Stimulated activated CD8-positive, alpha-beta memory T cell treated with anti-CD3 and anti-CD28 coated beads, Interleukin-2, amount 100 ng/mL, for 48 hours (primary cell): ENCODE data around the gene SEMA7A.

Source experiments
- DNase-seq, 2 donors: peaks; one replicate each; pipeline ENCODE4 v3.0.0-alpha.2; 2020; ENCODE audit warnings: low read depth in 2 of 2

SEMA7A gene

DNA sequence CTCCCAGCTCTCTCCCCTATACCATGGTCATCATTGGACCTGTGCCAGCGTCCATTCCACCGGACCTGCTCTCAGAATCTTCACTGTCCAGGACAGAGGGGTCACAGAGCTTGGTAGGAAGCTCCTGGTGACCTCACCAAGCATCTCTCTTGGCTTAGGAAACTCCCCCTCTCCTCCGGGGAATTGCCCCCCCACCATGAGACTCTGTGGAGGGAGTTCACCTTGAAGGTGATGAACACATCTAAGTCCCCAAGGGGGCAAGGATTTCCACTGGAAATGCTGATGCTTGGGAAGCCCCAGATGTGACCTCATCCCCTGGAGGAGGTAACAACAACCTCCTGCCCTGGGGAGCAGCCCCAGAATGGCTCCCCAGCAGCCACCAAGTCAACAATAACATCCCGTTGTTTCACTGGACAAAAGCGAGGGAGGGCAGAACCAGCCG is 3.2 kb downstream of the SEMA7A start:
- no peak for DNase-seq

DNA sequence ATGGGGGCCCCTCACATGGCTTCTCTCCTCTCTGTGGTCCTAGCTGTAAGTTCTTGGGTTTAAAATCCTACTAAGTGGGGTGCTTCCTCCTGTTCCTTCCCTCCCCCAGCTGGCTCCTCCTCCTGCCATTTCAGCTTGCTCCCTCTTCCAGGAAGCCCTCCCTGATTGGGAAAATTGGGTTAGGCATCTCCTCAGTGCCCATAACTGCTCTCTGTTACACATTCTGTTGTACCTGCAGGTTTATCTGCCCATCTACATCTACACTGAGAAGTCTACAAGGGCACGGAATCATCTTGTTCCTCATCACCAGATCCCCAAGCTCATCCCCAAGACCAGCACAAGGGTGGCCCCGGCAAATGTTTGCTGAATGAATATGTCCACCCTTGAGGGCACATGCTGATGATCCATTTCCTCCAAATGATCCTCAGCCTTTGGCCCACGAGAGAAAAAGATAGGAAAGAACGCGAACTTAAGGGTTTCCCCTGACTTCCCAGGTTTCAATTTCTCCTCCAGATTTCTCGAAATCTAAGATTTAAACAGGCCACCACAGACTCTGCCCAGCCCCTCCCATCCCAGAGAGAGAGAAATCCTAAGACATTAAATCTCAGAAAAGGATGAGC is 3.9 kb downstream of the SEMA7A start:
- no peak for DNase-seq

DNA sequence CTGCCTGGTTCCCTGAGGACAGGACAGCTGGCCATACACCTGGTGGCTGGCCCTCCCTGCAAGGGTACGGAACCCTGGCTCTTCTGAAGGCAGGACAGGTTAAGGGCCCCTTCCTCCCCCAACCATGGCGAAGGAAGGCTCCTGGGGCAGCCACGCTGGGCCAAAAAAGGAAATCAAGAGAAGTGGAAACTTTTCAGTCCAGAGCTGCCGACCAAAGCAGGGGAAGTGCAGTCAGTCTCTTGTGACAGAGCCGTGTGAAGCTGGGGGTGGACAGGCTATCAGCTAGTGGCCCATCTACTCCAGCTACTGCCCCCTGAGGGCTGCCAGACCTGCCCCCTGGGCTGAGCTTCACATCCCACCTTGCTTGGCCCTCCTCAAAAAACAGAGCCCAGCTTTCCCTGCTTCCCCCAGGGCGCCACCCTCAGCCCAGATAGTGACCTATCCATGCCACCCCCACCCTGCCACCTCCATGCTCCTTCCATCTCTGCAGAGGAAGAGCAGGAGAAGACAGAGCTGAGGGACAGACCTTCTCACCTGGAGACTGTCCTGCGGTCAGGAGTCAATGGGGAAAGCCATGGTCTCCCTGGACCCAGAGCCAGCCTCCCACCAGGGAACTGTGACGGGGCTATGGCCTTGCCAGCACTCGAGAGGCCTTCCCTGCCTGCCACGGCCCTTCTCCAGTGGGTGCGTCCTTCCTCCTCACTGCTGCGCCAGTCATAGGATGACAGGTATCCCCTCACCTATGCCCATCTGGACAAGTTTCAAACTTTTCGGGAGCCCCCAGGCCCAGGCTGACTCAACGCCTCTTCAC is 4.6 kb downstream of the SEMA7A start:
- no peak for DNase-seq

DNA sequence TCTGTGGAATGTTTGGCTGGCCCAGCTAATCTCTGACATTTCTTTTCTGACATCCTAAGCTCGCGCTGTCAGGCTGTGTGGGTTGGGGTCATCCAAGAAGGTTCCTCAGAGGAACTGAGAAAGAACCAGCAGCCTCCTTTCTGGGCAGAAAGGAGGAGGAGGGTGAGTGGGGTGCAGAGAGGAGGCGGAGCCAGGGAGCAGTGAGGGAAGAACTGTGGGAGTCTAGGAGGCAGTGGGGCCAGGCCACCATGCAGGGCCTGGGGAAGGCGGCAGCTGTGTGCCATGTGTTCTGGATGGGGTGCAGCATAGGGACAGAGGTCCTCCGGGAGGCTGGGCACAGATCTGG is 5.3 kb downstream of the SEMA7A start:
- no peak for DNase-seq

DNA sequence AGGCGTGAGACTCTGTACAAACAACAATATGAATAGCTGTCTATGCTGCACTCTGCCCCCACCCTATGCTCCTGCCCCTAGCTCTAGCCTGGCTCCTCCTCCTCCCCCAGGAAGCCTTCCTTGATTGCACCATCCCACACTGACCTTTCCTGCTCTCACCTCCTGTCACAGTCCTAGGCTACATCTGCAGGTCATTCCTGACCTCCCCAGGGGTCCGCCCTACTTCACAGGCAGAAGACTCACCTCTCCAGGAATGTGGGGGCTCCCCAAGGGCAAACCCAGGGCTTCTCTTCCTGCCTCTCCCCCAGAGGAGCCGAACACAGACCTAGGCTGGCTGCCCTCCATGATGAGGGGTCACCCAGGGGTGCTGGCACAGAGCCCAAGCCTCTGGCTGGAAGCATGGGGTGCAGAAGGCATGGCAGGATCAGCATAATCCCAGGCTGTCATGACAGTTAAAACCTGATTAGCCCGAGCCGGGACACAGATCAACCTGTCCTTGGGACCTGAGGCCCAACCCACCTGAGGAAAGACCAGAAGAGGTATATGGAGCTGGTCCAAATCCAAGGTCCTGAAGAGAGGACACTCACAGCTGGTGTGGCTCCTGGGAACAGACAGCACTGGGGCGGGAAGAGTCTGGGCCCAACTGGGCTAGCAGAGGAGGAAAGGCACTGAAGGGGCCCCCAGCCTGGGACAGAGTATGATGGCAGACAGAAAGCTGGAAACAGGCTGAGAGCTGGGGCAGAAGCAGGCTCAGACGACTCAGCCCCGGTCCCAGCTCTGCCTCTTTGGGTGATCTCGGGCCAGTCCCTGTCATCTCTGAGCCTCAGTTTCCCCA is 5.9 kb downstream of the SEMA7A start:
- no peak for DNase-seq

DNA sequence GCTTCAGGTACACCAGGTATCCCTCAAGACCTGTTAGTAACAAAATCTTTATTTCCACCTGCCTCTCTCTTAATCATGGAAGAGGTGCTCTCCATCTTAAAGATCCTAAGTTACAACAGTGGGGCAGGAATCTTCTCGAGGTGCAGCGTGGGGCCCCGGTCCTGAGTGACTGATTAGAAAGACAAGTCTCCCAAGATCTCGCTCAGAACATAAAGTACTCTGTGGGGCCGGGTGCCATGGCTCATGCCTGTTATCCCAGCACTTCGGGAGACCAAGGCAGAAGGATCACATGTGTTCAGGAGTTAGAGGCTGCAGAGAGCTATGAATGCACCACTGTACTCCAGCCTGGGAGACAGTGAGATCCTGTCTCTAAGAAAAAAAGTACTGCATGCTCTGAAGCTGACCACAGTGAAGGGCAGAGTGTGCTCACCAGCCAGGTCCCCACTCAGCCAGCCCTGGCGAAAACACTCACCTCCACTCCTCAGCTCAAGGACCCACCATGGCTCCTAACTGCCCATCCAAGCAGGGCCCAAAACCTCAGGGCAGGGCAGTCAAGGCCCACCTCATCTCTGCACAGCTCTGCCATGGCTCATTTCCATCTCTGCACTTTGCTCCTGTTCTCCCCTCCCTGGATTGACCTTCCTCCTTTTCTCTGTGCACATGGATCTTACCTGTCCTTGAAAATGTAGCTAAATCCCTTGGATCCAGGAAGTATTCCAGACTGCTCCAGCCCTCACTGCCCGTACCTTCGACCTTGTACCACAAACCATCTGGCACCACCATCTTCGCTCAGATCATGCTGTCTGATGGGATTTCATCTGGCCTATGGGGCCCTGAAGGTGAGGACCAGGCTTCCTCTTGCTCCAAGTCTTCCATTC is 7.1 kb downstream of the SEMA7A start:
- no peak for DNase-seq

DNA sequence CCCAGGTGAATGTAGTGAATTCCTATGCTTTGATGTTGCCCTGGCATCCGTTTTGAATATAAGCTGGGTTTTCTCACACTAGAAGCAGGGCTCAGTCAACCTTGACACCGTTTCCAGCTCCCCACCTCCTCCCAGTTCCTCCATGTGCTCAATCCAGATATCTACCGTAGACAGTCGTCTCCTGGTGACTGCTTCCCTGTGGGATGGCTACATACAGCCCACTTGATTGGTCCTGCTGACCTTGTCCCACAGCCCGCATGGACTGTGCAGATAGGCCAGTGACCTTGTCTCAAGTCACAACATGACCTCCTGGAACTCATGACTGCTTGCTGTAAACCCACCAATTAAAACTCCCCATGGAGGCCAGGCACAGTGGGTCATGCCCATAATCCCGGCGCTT is 8.1 kb downstream of the SEMA7A start:
- DNase-seq = no peak

DNA sequence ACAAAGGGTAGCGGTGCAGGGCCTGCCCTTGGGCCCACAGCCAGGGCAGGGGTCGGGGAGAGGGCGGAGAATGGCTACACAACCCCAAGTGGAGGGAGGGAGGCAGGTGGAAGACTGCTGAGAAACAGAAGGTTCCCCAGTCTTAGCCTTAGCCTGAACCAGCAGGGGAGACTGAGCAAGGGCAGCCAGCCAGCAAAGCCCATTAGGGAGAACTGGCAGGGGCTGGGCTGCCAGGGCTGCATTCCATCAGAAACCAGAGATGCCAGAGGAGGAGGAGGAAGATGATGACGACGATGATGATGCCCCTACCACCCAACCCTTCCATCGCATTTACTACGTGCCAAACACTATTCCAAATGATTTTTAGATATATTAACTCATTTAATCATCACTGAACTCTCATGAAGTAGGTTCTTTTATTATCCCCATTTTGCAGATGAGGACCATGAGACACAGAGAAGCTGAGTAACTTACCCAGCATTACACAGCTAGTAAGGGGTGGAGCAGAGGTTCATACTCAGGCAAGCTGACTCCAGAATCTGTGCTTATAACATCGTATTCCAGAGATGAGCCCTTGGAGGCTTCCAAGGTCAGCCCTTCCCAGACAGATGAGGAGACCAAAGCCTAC is 8.7 kb downstream of the SEMA7A start:
- DNase-seq = no peak

DNA sequence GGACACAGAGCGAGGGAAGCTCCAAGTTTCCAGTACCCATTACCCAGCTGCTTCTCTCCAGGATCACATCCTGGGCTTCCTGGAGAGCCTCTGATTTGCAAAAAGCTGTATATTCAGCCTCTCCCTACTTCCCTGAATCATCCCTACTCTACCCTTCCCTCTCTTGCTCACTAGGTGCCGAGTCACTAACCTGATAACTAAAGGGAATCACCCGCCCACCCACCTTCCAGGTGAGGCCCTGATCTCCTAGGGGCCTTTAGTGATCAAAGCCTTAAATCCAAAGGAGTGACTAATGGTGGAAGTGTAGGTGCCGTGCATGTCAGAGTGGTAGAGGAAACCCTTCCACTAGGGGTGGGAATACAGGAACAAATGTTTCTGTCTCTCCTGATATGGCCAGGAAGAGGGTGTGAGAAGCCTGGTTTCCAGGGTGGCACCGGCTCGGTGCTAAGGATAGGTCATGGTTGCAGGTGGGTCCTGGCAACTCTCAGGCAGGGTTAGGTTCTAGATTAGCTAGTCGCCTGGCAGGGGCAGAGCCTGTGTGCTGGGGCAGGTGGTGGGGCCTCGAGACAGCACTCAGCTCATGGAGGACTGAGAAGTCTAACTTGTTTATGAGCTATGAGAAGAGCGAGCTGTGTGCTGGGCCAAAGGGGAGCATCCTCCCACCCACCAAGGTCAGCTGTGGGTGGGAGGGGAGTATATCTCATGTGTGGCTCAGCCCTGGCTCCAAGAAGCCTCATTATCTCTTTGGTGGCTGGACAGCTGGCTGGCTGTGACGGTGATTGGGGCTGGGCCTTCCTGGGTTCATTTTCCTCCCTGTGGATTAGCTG is 10.1 kb downstream of the SEMA7A start:
- no peak for DNase-seq

DNA sequence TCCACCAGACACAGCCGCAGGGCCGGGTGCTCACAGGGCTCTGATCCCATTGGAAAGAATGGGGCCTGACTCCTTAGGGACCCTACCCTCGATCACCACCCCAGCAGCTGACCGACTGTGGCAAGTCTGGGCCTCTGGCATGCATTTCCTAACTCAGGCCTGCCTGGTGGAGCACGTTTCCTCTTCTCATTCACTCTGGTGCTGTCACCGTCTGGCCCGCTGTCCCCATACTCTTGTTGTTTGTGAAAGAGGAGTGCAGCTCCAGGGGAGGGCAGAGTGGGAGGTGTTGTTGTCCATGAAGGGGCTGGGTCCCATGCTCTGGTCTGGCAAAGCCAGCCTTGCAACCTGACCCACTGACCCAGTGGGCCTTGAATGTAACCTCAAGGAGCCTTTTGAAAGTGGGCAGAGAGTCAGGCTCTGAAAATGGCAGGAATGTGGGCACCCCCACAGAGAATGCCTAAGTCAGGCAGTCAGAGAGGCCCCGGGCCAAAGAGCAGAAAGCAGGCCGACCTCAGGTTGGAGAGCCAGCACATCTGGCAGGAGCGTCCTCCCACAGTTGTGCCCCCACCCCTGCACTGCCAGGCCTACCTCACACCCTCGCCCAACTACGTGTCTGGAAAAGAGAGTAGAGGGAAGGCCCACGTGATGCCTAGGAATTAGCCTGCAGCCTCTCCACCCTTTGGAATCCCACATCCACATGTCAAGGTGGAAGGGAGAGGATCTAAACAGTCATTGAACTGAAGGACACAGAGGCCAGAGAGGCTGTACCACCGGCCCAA is 10.9 kb downstream of the SEMA7A start:
- no peak for DNase-seq

DNA sequence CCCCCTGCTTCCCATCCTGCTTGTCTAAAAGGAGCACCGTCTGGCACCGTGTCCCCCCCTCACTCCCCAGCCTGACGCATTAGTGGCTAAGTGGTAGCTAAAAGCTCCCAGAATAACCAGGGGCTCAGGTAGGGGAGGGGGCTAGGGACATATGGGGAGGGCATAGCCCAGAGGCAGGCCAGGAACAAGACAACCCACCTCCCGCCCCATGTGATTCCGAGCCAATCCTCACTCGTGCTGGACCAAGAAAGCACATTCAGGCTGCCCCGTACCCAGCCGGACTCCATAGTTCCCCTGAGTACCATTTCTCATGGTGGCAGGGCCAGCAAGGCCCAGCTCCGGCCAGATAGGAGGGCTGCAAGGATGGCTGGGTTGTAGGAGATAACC is 11.5 kb downstream of the SEMA7A start:
- no peak for DNase-seq

DNA sequence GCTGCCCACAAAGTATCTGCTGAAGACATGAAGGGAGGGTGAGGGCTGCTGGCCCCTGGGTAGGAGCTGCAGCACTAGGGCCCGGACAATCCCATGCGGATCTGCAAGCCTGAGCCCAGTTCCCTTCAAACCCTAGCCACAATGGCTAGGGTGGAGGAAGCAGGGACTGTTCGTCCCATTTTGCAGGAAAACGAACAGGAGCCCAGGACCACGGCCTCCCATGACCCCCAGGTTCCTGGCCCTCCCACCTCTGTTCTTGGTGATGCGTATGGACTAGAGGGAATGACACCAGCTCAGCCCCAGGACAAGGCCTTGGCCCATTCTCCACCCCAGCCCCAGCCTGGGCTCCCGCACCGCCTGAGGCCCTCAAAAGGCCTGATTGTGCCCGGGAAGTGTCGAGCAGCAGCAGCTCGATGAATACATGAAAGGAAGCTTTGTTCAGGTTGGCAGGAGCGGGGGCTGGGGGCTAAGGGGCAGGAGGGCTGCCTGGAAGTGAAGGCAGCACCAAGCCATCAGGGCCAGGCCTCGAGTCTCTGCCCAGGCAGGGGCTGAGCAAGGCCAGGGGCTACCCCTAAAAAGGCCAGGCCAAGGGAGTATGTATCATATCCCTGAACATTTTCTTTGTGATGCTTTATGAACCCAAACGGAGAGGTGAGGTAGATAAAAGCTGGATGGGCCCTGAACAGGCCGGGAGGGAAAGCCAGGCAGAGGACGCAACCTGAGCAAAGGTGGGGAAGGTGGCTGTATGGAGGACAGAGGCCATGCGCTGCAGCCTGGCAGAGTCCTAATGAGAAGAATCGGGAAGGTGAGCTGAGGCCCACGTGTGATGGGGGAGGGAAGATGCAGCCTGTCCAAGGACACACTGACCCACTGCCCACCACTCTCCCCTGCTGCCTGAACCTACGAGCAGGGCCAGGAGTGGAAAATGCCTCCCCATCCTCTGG is 12.2 kb downstream of the SEMA7A start:
- DNase-seq = no peak

DNA sequence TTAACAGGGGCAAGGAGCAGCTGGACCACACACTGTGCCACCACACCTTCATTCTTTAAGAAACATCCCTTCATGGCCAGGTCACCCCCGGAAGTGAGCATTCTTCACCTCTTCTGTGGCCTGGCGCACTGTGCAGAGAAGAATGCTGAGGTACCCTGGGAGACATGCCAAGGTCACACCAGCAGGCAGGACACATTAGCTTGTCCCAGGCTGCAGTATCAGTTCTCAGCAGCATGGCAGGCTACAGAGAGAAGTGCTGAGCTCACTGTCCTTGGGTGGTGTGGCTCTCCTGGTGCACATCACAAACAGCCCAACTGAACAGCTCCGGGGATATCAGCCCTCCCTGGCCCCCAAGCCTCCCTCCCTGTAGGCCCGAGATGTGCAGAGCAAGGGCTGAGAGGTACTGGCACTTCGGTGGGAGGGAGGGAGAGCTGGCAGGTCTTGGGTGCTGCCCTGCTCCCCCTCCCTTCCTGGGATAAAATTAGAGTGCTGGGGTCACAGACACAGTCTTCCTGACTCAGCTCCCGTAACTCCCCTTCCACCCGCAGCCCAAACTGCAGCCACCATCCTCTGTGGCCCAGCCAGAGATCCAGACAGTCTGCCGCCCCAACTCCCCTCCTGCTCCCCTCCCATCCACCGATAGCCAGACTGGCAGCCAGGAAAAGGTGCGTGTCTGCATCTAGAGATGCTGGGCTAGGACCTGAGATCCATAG is 13.4 kb downstream of the SEMA7A start:
- DNase-seq = no peak

DNA sequence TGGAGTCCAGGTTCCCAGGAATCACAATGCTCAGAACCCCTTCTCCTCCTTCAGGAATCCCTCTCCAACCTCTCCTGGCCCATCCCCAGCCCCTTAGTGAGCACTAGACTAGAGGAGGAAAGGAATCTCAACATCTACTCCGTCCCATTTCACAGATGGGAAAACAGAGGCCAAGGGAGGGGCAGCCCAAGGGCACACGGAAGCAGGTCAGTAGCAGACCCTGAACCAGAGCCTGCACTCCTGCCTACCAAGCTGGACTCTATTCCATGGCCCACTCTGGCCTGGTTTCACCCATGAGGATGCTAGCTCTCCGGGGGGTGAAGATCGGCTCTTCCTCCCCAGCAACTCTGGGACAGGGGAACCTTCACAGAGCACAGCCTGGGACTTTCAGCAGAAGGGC is 14.3 kb downstream of the SEMA7A start:
- no peak for DNase-seq

DNA sequence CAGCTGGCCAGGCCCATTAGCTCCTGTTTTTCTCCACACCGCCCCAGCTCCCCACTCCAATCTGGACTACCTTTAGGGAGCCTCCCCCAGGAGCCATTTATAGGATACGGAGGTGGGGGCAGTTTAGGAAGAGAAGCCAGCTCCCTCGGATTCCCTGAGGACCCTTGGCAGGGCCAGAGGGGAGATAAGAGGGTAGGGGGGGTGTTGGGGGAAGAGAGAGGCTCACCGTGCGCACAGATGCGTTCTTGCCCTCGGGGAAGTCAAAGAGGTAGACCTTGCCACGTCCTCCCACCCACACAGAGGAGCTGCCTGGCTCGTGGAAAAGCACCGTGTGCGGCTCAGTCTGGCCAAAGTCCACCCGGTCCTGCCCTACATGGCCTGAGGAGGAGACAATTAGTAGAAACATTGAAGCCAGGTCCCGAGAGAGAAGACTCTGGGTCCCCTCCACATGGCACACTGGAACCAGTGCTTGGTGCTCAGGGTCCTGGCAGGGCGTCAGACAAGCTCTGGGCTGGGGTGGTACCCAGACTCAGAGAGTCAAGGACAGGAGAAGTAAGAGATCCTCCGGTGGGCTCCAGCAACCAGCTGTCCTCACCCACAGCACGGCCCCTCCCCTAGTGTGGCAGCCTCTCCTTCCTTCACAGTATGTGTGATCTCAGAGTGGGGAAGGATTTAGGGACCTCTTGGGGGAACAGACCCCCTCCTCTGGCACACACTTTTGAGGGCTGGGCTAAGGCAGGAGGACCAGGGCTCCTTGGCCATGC is 15.0 kb downstream of the SEMA7A start:
- no peak for DNase-seq

DNA sequence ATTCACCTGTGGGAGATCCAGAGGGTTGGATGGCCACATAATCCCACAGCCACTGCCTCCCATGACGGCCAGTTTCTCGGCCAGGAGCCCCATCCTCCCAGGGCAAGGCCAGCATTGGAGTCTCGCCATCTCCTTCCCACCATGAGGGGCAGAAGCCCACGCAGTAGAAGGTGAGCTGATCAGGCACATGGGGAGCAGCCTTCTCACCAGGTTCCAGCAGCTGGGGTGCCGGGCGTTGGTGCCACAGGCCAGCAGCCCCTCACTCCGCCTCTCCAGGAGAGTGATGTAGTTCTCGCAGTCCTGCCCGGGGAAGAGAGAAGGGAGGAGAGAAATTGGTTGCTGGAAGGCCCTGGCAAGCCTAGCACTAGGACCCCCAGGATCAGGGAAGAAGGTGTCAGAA is 16.1 kb downstream of the SEMA7A start:
- DNase-seq = no peak

DNA sequence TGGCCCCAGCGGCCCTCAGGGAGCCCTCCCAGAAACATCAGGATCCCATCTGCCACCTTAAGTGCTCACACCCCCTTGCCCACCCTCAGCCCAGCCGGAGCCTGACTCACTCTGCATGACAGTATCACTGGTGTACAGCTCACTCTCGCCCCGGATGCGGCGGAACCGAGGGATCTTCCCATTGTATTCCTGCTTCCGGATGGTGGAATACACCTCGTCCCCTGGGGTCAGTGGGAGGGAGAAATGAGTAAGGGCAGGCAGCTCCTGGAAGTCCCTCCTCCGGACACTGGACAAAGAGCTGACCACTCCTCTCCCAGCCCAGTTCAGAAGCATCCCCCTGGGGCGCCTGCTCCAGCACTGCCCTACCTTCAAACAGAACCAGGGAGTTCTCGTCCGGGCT is 16.5 kb downstream of the SEMA7A start:
- DNase-seq = no peak
